Thyroid gland (tissue), 4 donors: Measurements from ENCODE around the gene ARHGAP15. TPM values are rescaled to one million over a fixed set of nuclear protein-coding genes. Genes with fewer than 3 reads are reported as not detected.

Experiments used
- DNase-seq, 2 donors: peaks; one replicate each; pipeline ENCODE4 v3.0.0-alpha.2; 2019
- H3K27ac ChIP-seq, 3 donors: fragments of 200-600 bp; sonication (generic); 1 replicate in 2 of 3; 2 replicates in 1 of 3; pipeline ENCODE4 v1.5.1; 2016 to 2019; ENCODE audit warnings: mild to moderate bottlenecking in 1 of 3, moderate library complexity in 1 of 3
- H3K27me3 ChIP-seq: fragments of 200-600 bp; sonication (generic); one replicate; pipeline ENCODE4 v1.5.1; 2019
- H3K36me3 ChIP-seq, 2 donors: fragments of 200-600 bp; sonication (generic); one replicate each; pipeline ENCODE4 v1.5.1; 2016 to 2019
- H3K4me1 ChIP-seq, 2 donors: fragments of 200-600 bp; sonication (generic); one replicate each; pipeline ENCODE4 v1.5.1; 2017 to 2019
- H3K4me3 ChIP-seq, 3 donors: fragments of 200-600 bp; sonication (generic); replicated peaks in 1 of 3; 1 replicate in 2 of 3; 2 replicates in 1 of 3; pipeline ENCODE4 v1.5.1; 2016; ENCODE audit warnings: mild to moderate bottlenecking in 1 of 3
- H3K9me3 ChIP-seq: fragments of 200-600 bp; sonication (generic); one replicate; pipeline ENCODE4 v1.5.1; 2017
- CTCF ChIP-seq, 6 experiments: fragments of 200-600 bp in 3 of 6; fragments of 450-650 bp in 3 of 6; sonication (generic) in 3 of 6; IDR thresholded peaks; one replicate each; pipeline ENCODE4 v1.5.1; 2016 to 2019; ENCODE audit warnings: antibody characterized with exemption in 6 of 6, mild to moderate bottlenecking in 2 of 6, inconsistent platforms in 1 of 6, moderate library complexity in 1 of 6
- POLR2A ChIP-seq, 2 donors: fragments of 450-650 bp; IDR thresholded peaks; one replicate each; pipeline ENCODE4 v1.6.1; 2017; ENCODE audit warnings: antibody characterized with exemption in 2 of 2, mild to moderate bottlenecking in 2 of 2, moderate library complexity in 1 of 2
- WGBS, 2 donors: methylation state at CpG; one replicate each; pipeline ENCODE4 v1.1.5; 2017; 5-methylcytosine and 5-hydroxymethylcytosine counted together
- intact Hi-C: fragments of 100-400 bp; cut with DNase I; formaldehyde crosslinking; loops from one replicate; pipeline ENCODE4 v1.15.1; 2023
- total RNA-seq, 4 donors: library from RNA; depleted of rRNA; stranded (reverse); fragments of >200 nt; gene quantifications; one replicate each; pipeline ENCODE4 v1.2.3, GENCODE V29; 2016

The ARHGAP15 gene
- total RNA-seq, 4 donors from 2014 or later, result 9.8 to 24.4 (median 11.9) TPM

- 95% methylated on average over 5 of the region's 5 CpGs for WGBS, 2 donors
- no peaks in the 10 kb centered on the region for H3K27me3 ChIP-seq
- DNase-seq, result no peak
- H3K27ac ChIP-seq, result no peak overlapping the region
- no peaks in the 10 kb centered on the region for H3K9me3 ChIP-seq
- H3K36me3 ChIP-seq, result no peaks in the 10 kb centered on the region
- intact Hi-C loops, result no loop called here
- H3K4me3 ChIP-seq, result no peak overlapping the region
- TF ChIP-seq POLR2A (IDR thresholded peaks at IDR 0.05), result no peak
- TF ChIP-seq CTCF (IDR thresholded peaks at IDR 0.05), result no peak
- no peaks in the 10 kb centered on the region for H3K4me1 ChIP-seq
These were observed 119.4 kb downstream of the ARHGAP15 start for GRCh38 chr2:143248631-143249030.

- Histone ChIP-seq H3K27ac (no peak overlapping the region), H3K9me3 (no peaks in the 10 kb centered on the region), H3K36me3 (no peaks in the 10 kb centered on the region), H3K4me1 (no peaks in the 10 kb centered on the region), H3K4me3 (no peak overlapping the region), H3K27me3 (no peaks in the 10 kb centered on the region)
- DNase-seq, result no peak
- 90 to 92% methylated on average over 2 of the region's 2 CpGs for WGBS, 2 donors
- no peak for TF ChIP-seq POLR2A (IDR thresholded peaks at IDR 0.05)
- no peak for TF ChIP-seq CTCF (IDR thresholded peaks at IDR 0.05)
- intact Hi-C loops, result no loop called here
These were observed 122.5 kb downstream of the ARHGAP15 start for GRCh38 chr2:143251681-143252080.

- DNase-seq, result no peak
- no peak overlapping the region for H3K27ac ChIP-seq
- no peaks in the 10 kb centered on the region for H3K4me1 ChIP-seq
- H3K36me3 ChIP-seq, result no peaks in the 10 kb centered on the region
- H3K27me3 ChIP-seq, result no peaks in the 10 kb centered on the region
- WGBS, 2 donors, result 90 to 93% methylated on average over 5 of the region's 5 CpGs
- H3K4me3 ChIP-seq, result no peak overlapping the region
- no peak for TF ChIP-seq POLR2A (IDR thresholded peaks at IDR 0.05)
- TF ChIP-seq CTCF (IDR thresholded peaks at IDR 0.05), result no peak
- H3K9me3 ChIP-seq, result no peaks in the 10 kb centered on the region
- intact Hi-C loops, result no loop called here
These were observed 123.1 kb downstream of the ARHGAP15 start for GRCh38 chr2:143252138-143252907.

GRCh38 chr2:143254110-143254509 is 124.9 kb downstream of the ARHGAP15 start:
- Histone ChIP-seq H3K36me3 (no peaks in the 10 kb centered on the region), H3K4me1 (no peaks in the 10 kb centered on the region), H3K9me3 (no peaks in the 10 kb centered on the region), H3K4me3 (no peak overlapping the region), H3K27ac (no peak overlapping the region), H3K27me3 (no peaks in the 10 kb centered on the region)
- TF ChIP-seq POLR2A (IDR thresholded peaks at IDR 0.05) (no peak), CTCF (IDR thresholded peaks at IDR 0.05) (no peak)
- intact Hi-C loops, result no loop called here
- WGBS, 2 donors, result 86 to 89% methylated on average over 1 of the region's 1 CpG
- no peak for DNase-seq

- H3K4me3 ChIP-seq, result no peak overlapping the region
- H3K36me3 ChIP-seq, result no peaks in the 10 kb centered on the region
- DNase-seq, result no peak
- intact Hi-C loops, result no loop called here
- no peak for TF ChIP-seq POLR2A (IDR thresholded peaks at IDR 0.05)
- no peak for TF ChIP-seq CTCF (IDR thresholded peaks at IDR 0.05)
- H3K27me3 ChIP-seq, result no peaks in the 10 kb centered on the region
- H3K9me3 ChIP-seq, result no peaks in the 10 kb centered on the region
- no peak overlapping the region for H3K27ac ChIP-seq
- H3K4me1 ChIP-seq, result no peaks in the 10 kb centered on the region
- WGBS, 2 donors, result 84 to 93% methylated on average over 3 of the region's 3 CpGs
These were observed 125.9 kb downstream of the ARHGAP15 start for GRCh38 chr2:143255086-143255485.
